Coronary artery (tissue), 2 donors: Measurements from ENCODE around the gene ELMOD1.

Source experiments
- DNase-seq: peaks from one replicate; pipeline ENCODE4 v3.0.0-alpha.2; 2017; ENCODE audit warnings: low spot score
- H3K27ac ChIP-seq, 2 donors: fragments of 200-600 bp; sonication (generic); one replicate each; pipeline ENCODE4 v1.5.1; 2016 to 2019
- H3K4me3 ChIP-seq: fragments of 200-600 bp; sonication (generic); 2 replicates; pipeline ENCODE4 v1.5.1; 2016; ENCODE audit warnings: mild to moderate bottlenecking, moderate library complexity
- TF ChIP-seq, protein P1 (sequence below): fragments of 200-600 bp; sonication (generic); IDR thresholded peaks from one replicate; pipeline ENCODE4 v1.5.1; 2019; ENCODE audit warnings: antibody characterized with exemption

The ELMOD1 gene

GRCh38 chr11:107660066-107660465 lies 69.1 kb downstream of the ELMOD1 start:
- TF ChIP-seq, protein P1, sequence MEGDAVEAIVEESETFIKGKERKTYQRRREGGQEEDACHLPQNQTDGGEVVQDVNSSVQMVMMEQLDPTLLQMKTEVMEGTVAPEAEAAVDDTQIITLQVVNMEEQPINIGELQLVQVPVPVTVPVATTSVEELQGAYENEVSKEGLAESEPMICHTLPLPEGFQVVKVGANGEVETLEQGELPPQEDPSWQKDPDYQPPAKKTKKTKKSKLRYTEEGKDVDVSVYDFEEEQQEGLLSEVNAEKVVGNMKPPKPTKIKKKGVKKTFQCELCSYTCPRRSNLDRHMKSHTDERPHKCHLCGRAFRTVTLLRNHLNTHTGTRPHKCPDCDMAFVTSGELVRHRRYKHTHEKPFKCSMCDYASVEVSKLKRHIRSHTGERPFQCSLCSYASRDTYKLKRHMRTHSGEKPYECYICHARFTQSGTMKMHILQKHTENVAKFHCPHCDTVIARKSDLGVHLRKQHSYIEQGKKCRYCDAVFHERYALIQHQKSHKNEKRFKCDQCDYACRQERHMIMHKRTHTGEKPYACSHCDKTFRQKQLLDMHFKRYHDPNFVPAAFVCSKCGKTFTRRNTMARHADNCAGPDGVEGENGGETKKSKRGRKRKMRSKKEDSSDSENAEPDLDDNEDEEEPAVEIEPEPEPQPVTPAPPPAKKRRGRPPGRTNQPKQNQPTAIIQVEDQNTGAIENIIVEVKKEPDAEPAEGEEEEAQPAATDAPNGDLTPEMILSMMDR, result no peak
- Histone ChIP-seq H3K27ac (no peak overlapping the region), H3K4me3 (no peak overlapping the region)
- no peak for DNase-seq

DNA sequence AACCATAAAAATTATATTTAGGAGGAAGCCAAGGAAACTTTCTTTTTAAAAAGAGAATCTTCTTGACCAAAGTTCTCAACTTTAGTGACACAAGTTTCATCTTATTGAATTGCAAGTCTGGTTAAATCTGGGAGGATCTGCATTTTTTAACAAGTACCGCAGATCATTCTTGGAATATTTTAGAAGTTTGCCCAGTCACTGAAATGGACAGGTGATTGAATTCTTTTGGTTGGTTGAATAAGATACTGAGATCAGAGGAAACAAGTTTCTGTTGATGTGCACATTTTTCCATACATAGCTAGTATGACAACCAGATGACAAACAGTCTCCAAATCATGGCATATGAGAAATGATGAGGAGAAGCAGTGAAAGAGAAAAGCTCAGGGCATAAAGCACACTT lies 70.7 kb downstream of the ELMOD1 start:
- TF ChIP-seq, protein P1, result no peak
- no peak overlapping the region for H3K4me3 ChIP-seq
- no peak for DNase-seq
- no peak overlapping the region for H3K27ac ChIP-seq

- DNase-seq, result no peak
- Histone ChIP-seq H3K4me3 (no peak overlapping the region), H3K27ac (no peak overlapping the region)
- TF ChIP-seq, protein P1, result no peak
Measured at GRCh38 chr11:107665018-107665417, 74.1 kb downstream of the ELMOD1 start.

DNA sequence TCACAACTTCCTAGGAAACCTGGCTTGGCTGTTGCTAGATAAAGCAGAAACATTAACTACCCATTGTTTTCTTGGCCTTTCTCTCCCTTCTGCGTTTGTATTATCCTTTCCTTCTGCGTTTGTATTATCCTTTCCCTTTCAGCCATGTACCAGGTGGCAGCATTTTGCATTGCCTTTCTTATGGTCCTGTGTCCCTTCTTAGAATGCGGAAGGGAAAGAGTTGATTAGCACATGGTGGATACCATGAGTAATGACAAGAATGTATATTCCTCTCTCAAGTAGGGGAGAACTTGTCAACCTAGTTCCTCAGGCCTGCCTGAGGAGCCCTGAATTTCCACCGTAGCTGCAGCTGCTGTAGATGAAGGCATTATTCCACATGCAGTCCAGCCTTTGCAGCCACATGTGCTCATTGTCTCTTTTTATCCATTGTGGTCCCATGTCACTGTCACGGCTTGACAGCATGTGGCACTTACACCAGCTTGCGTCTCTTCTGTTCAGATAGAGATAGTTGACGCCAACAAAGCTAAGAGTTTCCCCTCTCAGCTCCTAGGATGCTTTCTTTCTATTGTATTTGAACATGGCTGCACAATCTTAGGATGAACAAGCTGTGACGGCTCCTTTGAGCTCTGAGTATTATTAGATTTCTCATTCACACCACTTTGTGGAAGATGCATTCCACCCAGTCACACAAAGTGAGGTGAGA lies 76.1 kb downstream of the ELMOD1 start:
- TF ChIP-seq, protein P1, result no peak
- DNase-seq, result no peak
- Histone ChIP-seq H3K4me3 (no peak overlapping the region), H3K27ac (no peak overlapping the region)

- DNase-seq, result no peak
- Histone ChIP-seq H3K27ac (no peak overlapping the region), H3K4me3 (no peak overlapping the region)
- TF ChIP-seq, protein P1, result no peak
Measured at GRCh38 chr11:107669191-107669740, 78.3 kb downstream of the ELMOD1 start.

- no peak overlapping the region for H3K27ac ChIP-seq
- TF ChIP-seq, protein P1, result no peak
- DNase-seq, result no peak
- no peak overlapping the region for H3K4me3 ChIP-seq
Measured at GRCh38 chr11:107669893-107670601, 79.1 kb downstream of the ELMOD1 start.
